ENCODE data around the gene RPE.

RPE gene

DNA sequence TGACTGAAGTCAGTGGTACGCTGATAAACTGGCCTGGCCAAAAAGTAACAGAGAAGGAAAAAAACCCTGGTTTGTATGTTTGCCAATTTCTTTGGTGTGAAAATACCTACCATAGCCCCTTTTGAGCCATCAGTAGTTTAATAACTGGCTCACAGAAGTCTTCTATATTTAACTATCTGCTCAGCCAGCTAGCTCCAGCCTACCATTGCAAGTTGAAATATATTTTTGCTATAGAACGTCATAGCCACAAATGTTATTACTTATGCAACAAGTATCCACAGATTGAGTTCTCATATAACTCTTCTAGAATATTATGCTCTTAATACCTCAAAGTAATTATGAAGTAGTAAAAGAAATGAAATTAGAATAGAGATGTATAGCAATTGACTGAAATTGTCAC, 25.2 kb downstream of the RPE start:
- TF ChIP-seq CREB1 (IDR thresholded peaks at IDR 0.05; ENCODE audit: low read depth), result no peak

GRCh38 chr2:210028178-210028577, 25.7 kb downstream of the RPE start:
- TF ChIP-seq TAF1 (IDR thresholded peaks at IDR 0.05; ENCODE audit: low read depth) (no peak), CEBPB (IDR thresholded peaks at IDR 0.05) (no peak), CREB1 (IDR thresholded peaks at IDR 0.05; ENCODE audit: low read depth) (no peak), YY1 (IDR thresholded peaks at IDR 0.05; ENCODE audit: low read depth) (no peak), TCF12 (IDR thresholded peaks at IDR 0.05; ENCODE audit: low read depth) (no peak), FOXM1 (IDR thresholded peaks at IDR 0.05; ENCODE audit: borderline replicate concordance, low read depth) (no peak), USF1 (IDR thresholded peaks at IDR 0.05) (no peak), ZBTB7A (IDR thresholded peaks at IDR 0.05; ENCODE audit: low read depth) (no peak), EP300 (IDR thresholded peaks at IDR 0.05; ENCODE audit: borderline replicate concordance) (no peak), RAD21 (IDR thresholded peaks at IDR 0.05; ENCODE audit: low read depth) (no peak), MAX (IDR thresholded peaks at IDR 0.05) (no peak), NFIC (IDR thresholded peaks at IDR 0.05) (no peak), TEAD4 (IDR thresholded peaks at IDR 0.05) (no peak), EGR1 (IDR thresholded peaks at IDR 0.05) (no peak)
- TF ChIP-seq, protein P1, sequence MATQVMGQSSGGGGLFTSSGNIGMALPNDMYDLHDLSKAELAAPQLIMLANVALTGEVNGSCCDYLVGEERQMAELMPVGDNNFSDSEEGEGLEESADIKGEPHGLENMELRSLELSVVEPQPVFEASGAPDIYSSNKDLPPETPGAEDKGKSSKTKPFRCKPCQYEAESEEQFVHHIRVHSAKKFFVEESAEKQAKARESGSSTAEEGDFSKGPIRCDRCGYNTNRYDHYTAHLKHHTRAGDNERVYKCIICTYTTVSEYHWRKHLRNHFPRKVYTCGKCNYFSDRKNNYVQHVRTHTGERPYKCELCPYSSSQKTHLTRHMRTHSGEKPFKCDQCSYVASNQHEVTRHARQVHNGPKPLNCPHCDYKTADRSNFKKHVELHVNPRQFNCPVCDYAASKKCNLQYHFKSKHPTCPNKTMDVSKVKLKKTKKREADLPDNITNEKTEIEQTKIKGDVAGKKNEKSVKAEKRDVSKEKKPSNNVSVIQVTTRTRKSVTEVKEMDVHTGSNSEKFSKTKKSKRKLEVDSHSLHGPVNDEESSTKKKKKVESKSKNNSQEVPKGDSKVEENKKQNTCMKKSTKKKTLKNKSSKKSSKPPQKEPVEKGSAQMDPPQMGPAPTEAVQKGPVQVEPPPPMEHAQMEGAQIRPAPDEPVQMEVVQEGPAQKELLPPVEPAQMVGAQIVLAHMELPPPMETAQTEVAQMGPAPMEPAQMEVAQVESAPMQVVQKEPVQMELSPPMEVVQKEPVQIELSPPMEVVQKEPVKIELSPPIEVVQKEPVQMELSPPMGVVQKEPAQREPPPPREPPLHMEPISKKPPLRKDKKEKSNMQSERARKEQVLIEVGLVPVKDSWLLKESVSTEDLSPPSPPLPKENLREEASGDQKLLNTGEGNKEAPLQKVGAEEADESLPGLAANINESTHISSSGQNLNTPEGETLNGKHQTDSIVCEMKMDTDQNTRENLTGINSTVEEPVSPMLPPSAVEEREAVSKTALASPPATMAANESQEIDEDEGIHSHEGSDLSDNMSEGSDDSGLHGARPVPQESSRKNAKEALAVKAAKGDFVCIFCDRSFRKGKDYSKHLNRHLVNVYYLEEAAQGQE (IDR thresholded peaks at IDR 0.05; ENCODE audit: low read depth), result no peak

DNA sequence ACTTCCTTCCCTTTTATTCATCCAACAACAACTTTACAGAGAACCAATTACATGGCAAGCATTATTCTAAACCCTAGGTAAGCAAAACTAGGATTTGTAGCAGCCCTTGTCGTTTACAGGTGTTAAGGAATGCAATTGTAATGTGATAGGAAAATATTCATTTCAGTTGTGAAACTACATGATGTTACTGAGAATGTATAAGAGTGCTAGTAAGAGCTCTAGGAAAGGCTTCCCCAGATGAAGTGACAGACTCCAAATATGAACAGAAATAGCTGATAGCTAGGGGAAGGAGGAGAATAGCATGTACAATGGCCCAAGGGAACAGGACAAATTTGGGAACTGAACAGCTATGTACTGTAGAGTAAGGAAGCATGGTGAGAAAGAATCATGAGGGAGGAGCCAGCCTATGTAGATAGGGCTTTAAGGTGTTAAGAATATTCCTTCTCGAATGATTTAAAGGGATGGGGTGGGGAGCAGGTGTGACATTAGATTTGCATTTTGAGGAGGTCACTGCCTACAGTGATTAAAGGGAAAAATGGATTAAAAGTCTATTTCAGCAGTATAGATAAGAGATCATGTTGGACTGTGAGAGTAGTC, 31.7 kb downstream of the RPE start:
- TF ChIP-seq CEBPB (IDR thresholded peaks at IDR 0.05), result no peak
- TF ChIP-seq EP300 (IDR thresholded peaks at IDR 0.05; ENCODE audit: borderline replicate concordance), result no peak
- TF ChIP-seq YY1 (IDR thresholded peaks at IDR 0.05; ENCODE audit: low read depth), result no peak
- TF ChIP-seq ZBTB7A (IDR thresholded peaks at IDR 0.05; ENCODE audit: low read depth), result no peak
- TF ChIP-seq, protein P1 (IDR thresholded peaks at IDR 0.05; ENCODE audit: low read depth), result no peak
- no peak for TF ChIP-seq TAF1 (IDR thresholded peaks at IDR 0.05; ENCODE audit: low read depth)
- TF ChIP-seq TCF12 (IDR thresholded peaks at IDR 0.05; ENCODE audit: low read depth), result no peak
- no peak for TF ChIP-seq CREB1 (IDR thresholded peaks at IDR 0.05; ENCODE audit: low read depth)
- no peak for TF ChIP-seq FOXM1 (IDR thresholded peaks at IDR 0.05; ENCODE audit: borderline replicate concordance, low read depth)
- no peak for TF ChIP-seq USF1 (IDR thresholded peaks at IDR 0.05)
- no peak for TF ChIP-seq NFIC (IDR thresholded peaks at IDR 0.05)
- TF ChIP-seq EGR1 (IDR thresholded peaks at IDR 0.05), result no peak
- no peak for TF ChIP-seq TEAD4 (IDR thresholded peaks at IDR 0.05)
- TF ChIP-seq RAD21 (IDR thresholded peaks at IDR 0.05; ENCODE audit: low read depth), result no peak
- no peak for TF ChIP-seq MAX (IDR thresholded peaks at IDR 0.05)

GRCh38 chr2:210035679-210036078, 33.2 kb downstream of the RPE start:
- TF ChIP-seq FOXM1 (IDR thresholded peaks at IDR 0.05; ENCODE audit: borderline replicate concordance, low read depth) (no peak), EP300 (IDR thresholded peaks at IDR 0.05; ENCODE audit: borderline replicate concordance) (no peak), USF1 (IDR thresholded peaks at IDR 0.05) (no peak), MAX (IDR thresholded peaks at IDR 0.05) (no peak), RAD21 (IDR thresholded peaks at IDR 0.05; ENCODE audit: low read depth) (no peak), CEBPB (IDR thresholded peaks at IDR 0.05) (no peak), TAF1 (IDR thresholded peaks at IDR 0.05; ENCODE audit: low read depth) (no peak), NFIC (IDR thresholded peaks at IDR 0.05) (no peak), ZBTB7A (IDR thresholded peaks at IDR 0.05; ENCODE audit: low read depth) (no peak), CREB1 (IDR thresholded peaks at IDR 0.05; ENCODE audit: low read depth) (no peak), TEAD4 (IDR thresholded peaks at IDR 0.05) (no peak), TCF12 (IDR thresholded peaks at IDR 0.05; ENCODE audit: low read depth) (no peak), EGR1 (IDR thresholded peaks at IDR 0.05) (no peak), YY1 (IDR thresholded peaks at IDR 0.05; ENCODE audit: low read depth) (no peak)
- TF ChIP-seq, protein P1 (IDR thresholded peaks at IDR 0.05; ENCODE audit: low read depth), result no peak

Measured in Ishikawa (cell line).